SK-N-SH (cell line): ENCODE results near the gene GPX5.
"Not testable (repeated sequence)": the region's sequence is repeated elsewhere in the genome, so short reads cannot be mapped to it uniquely, and the experiment has no call there.

Experiments
- CHD2 ChIP-seq: fragments of 150-350 bp; IDR thresholded peaks from 2 replicates; pipeline ENCODE4 v1.6.1; 2018; ENCODE audit warnings: low read length; ENCODE audit not compliant: partially characterized antibody
- EP300 ChIP-seq, 2 experiments: IDR thresholded peaks; 2 replicates each; pipeline versions ENCODE4 v1.4.0 to v1.6.1; 2012; ENCODE audit warnings: borderline replicate concordance in 1 of 2, low read depth in 1 of 2, low read length in 1 of 2
- FOXJ3 ChIP-seq: sonication (generic); formaldehyde crosslinking; IDR thresholded peaks from 2 replicates; pipeline ENCODE4 v1.5.1; 2020; ENCODE audit warnings: mild to moderate bottlenecking, missing genetic modification reagents
- MXI1 ChIP-seq: IDR thresholded peaks from 2 replicates; pipeline ENCODE4 v1.6.1; 2012; ENCODE audit warnings: mild to moderate bottlenecking, low read depth, low read length, improper control_type of control experiment
- POLR2AphosphoS5 ChIP-seq: IDR thresholded peaks from 2 replicates; pipeline ENCODE4 v1.6.1; 2012; ENCODE audit warnings: low read depth, low read length
- RAD21 ChIP-seq: IDR thresholded peaks from 2 replicates; pipeline ENCODE4 v1.6.1; 2012; ENCODE audit warnings: mild to moderate bottlenecking, low read length
- RCOR1 ChIP-seq: fragments of 150-350 bp; IDR thresholded peaks from 2 replicates; pipeline ENCODE4 v1.6.1; 2017; ENCODE audit warnings: antibody characterized with exemption, low read length
- TAF1 ChIP-seq: IDR thresholded peaks from 2 replicates; pipeline ENCODE4 v1.6.1; 2012; ENCODE audit warnings: low read depth, mild to moderate bottlenecking, low read length, moderate library complexity, borderline replicate concordance
- TCF12 ChIP-seq: IDR thresholded peaks from 2 replicates; pipeline ENCODE4 v1.4.0; 2012
- TF ChIP-seq, protein P1 (sequence below): fragments of 200-600 bp; sonication (generic); IDR thresholded peaks from 2 replicates; pipeline ENCODE4 v1.6.1; 2017; ENCODE audit warnings: antibody characterized with exemption, mild to moderate bottlenecking, moderate library complexity
- TF ChIP-seq, protein P2 (sequence below): IDR thresholded peaks from 2 replicates; pipeline ENCODE4; 2012
- TF ChIP-seq, protein P3 (sequence below): IDR thresholded peaks from 2 replicates; pipeline ENCODE4 v1.4.0; 2012; ENCODE audit warnings: low read depth

DNA sequence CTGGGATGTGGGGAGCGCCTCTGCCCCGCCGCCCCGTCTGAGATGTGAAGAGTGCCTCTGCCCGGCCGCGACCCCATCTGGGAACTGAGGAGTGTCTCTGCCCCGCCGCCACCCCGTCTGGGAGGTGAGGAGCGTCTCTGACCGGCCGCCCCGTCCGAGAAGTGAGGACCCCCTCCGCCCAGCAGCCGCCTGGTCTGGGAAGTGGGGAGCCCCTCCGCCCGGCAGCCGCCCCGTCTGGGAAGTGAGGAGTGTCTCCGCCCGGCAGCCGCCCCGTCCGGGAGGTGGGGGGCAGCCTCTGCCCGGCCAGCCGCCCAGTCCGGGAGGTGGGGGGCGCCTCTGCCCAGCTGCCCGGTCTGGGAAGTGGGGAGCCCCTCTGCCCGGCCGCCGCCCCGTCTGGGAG is 23.5 kb upstream of the GPX5 start:
- TF ChIP-seq, protein P1, sequence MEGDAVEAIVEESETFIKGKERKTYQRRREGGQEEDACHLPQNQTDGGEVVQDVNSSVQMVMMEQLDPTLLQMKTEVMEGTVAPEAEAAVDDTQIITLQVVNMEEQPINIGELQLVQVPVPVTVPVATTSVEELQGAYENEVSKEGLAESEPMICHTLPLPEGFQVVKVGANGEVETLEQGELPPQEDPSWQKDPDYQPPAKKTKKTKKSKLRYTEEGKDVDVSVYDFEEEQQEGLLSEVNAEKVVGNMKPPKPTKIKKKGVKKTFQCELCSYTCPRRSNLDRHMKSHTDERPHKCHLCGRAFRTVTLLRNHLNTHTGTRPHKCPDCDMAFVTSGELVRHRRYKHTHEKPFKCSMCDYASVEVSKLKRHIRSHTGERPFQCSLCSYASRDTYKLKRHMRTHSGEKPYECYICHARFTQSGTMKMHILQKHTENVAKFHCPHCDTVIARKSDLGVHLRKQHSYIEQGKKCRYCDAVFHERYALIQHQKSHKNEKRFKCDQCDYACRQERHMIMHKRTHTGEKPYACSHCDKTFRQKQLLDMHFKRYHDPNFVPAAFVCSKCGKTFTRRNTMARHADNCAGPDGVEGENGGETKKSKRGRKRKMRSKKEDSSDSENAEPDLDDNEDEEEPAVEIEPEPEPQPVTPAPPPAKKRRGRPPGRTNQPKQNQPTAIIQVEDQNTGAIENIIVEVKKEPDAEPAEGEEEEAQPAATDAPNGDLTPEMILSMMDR = not testable (repeated sequence)
- TF ChIP-seq MXI1; RAD21; TAF1; CHD2; POLR2AphosphoS5; FOXJ3; TCF12; EP300 (IDR thresholded peaks at IDR 0.05; ENCODE audit: borderline replicate concordance in 1 of 2, low read depth in 1 of 2, low read length in 1 of 2); RCOR1: not testable (repeated sequence)
- TF ChIP-seq, protein P2, sequence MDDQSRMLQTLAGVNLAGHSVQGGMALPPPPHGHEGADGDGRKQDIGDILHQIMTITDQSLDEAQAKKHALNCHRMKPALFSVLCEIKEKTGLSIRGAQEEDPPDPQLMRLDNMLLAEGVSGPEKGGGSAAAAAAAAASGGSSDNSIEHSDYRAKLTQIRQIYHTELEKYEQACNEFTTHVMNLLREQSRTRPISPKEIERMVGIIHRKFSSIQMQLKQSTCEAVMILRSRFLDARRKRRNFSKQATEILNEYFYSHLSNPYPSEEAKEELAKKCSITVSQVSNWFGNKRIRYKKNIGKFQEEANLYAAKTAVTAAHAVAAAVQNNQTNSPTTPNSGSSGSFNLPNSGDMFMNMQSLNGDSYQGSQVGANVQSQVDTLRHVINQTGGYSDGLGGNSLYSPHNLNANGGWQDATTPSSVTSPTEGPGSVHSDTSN = not testable (repeated sequence)
- TF ChIP-seq, protein P3, sequence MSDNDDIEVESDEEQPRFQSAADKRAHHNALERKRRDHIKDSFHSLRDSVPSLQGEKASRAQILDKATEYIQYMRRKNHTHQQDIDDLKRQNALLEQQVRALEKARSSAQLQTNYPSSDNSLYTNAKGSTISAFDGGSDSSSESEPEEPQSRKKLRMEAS = not testable (repeated sequence)
